Stimulated activated CD4-positive, alpha-beta T cell treated with anti-CD3 and anti-CD28 coated beads, Interleukin-12 subunit alpha, Interleukin-12 subunit beta, amount 100 ng/mL, for 4 hours (primary cell): ENCODE measurements around the gene EFCAB10.
A peak's percentile ranks its signal among the peaks of the same experiment; 100 is the strongest.

ENCODE experiments used
- DNase-seq: peaks from one replicate; pipeline ENCODE4 v3.0.0-alpha.2; 2020

Gene EFCAB10

DNA sequence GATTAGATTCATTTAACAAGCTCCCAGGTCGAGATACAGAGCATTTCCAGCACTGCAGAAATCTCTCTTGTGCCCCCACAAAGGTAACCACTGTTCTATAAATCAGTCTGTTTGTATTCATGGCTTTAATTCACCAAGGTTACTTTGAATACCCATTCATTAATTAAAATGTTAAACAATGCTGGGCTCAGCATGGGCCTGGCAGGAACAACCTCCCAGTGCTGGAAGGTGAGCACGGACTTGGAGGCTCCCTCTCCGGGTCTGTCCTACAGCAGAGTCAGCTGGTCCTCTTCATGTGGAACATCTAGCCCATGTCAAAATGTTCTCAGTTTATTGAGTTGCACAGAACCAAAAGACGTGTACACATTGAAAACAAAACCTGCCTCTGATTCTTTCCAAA is 15.6 kb upstream of the EFCAB10 start:
- DNase-seq, result no peak

DNA sequence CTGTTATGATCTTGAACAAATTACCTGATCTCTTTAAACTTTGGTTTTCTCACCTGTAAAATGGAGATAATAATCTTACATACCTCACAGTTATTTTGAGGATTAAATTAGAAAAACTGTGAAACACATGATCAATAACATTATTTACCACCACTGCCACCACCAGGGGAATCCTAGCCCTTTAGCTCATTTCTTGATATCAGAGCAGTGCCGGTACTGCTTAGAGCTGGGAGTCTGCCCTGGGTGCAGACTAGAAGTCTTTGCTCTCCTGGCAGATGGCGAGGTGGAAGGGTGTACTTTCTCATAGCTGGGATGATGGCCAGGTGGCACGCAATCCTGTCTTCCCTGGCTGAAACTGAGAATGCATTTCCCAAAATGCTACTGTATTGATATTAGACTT is 12.7 kb upstream of the EFCAB10 start:
- DNase-seq, result no peak

DNA sequence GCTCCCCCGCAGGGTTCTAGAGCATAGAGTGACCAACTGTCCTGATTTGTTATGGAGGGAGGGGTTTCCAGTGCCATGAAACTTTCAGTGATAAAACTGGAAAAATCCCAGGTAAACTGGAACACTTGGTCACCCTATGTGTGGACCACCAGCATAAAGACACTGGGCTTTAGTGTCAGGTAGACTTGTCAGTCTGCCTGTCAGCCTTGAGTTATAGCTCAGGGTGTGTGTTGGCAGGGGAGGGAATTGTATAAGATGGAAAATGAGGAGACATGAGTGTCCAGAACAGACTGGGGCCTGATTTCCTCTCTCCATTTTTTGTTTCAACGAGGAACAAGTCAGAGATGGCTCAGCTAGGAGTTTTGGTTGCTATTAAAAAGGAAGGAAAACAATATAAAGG is 10.2 kb upstream of the EFCAB10 start:
- DNase-seq, result no peak

- DNase-seq, result no peak
These were observed 9.5 kb upstream of the EFCAB10 start for GRCh38 chr7:105590793-105591192.

DNA sequence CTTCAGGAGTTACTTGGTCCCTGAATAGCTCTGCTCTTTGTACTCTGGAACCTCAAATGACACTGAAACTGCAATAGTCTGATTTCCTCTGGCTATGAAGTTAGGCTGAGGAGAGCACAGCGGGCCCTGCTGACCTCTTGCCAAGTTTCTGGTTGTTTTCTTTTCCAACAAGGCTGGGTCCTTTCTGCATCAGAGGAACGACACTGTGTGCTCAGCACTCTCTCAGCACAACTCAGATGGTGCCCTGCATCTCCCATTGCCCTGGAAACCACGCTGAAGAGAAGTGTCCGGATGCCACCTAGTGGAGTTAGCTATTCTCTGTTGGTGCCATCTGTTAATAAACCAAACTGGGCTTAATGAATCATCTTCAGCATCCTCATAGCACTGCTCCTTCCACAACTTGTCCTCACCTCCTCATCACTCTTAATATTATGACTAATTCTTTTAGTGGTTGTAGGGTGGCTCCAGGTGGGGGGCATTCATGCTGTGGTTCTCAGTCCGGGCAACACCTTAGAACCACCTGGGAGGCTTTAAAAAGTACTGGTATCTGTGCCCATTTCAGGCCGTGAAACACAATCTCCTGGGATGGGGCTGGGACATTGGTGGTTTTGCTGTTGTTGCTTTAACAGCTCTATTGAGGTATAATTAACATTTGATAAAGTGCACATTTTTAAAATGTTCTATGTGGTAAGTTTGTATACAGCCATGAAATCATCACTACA is 8.2 kb upstream of the EFCAB10 start:
- peak; percentile 22 for DNase-seq

DNA sequence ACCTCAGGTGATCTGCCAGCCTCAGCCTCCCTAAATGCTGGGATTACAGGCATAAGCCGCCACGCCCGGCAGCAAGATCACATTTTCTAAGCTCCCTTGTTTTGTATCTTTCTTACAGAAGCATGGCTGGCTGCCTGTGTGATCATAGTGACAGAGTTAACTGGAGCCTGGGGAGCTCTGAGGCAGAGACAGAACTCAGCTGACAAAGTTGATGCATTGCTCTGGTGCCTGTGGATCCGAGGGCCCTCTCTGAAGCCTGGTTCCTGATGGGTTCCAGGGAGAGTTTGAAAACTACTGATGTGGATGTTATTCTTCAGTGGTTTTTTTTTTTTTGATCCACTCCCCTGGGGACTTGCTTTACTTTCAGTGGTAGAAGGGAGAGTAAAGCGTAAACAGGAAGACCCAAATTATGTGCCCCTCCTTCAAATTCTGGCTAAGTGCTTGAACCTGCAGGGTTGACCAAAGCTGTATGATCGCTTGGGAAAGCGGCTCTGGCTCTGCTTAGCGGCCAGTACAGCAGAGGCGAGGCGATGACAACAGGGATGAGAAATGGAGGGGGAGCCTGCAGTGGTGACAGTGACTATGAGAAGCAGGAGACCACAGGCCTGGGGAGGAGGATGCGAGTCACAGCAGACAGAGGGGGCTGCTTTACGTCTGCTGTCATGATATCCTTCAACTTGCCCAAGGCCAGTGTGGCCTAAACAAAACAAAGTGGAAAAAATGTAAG is 6.8 kb upstream of the EFCAB10 start:
- no peak for DNase-seq

- DNase-seq, result no peak
These were observed 4.7 kb upstream of the EFCAB10 start for GRCh38 chr7:105585850-105586500.

DNA sequence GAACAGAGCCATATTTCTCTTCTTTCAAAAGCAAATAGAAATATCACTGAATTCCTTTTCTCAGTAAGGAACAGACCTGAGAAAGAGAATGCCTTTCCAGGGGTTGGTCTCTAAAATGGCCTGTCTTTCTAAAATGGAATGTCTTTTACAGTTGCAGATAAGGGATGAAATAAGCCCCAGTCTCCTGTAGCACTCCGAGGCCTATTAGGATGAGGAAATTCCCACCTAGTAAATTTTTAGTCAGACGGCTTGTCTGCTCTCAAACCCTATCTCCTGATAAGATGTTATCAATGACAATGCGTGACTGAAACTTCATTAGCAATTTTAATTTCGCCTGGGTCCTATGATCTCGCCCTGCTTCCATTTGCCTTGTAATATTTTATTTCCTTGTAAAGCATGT is 2.9 kb upstream of the EFCAB10 start:
- DNase-seq, result no peak

DNA sequence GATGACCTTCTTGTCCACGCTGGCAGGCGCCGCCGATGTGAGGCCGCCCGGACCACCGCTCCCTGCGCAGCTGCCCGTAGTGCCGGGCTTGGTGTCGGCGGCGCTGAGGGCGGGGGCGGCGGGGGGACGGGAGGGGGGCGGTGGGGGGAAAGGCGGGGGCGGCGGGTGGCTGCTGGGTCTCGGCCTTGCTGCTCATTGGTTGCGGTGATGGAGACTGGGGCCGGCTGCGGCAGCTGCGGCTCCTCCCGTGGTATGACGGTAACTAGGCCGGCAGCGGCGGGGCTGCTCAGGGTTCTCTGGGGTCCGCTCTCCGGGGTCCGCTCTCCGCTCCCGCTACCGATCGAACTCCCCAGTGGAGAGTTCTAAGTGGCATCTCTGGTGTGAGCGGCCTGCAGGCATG is 1.8 kb upstream of the EFCAB10 start:
- no peak for DNase-seq

GRCh38 chr7:105580022-105580740 is 1.1 kb downstream of the EFCAB10 start:
- no peak for DNase-seq

GRCh38 chr7:105578496-105578895 is 2.8 kb downstream of the EFCAB10 start:
- DNase-seq, result no peak

DNA sequence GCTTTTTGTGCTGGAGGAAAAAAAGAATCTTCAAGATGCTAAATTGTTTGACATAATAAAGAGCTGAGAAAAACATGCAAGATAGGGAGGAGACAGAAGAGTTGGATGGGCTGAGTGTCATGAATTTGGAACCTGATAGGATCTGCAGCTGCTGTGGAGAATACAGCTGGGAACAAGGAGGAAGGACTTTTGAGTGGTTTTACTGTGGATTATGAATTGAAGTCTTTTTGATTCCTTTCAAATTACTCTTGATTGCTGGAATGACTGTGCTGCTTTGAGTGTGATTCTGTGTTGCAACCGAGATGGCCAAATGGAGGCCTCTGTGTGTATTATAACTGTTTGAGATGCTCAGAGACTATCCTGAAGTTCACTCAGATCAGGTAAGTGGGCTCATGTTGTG is 4.0 kb downstream of the EFCAB10 start:
- no peak for DNase-seq

GRCh38 chr7:105571891-105572290 is 9.4 kb downstream of the EFCAB10 start:
- no peak for DNase-seq

- no peak for DNase-seq
These were observed 13.5 kb downstream of the EFCAB10 start for GRCh38 chr7:105567821-105568220.

GRCh38 chr7:105567024-105567423 is 14.3 kb downstream of the EFCAB10 start:
- DNase-seq, result no peak

DNA sequence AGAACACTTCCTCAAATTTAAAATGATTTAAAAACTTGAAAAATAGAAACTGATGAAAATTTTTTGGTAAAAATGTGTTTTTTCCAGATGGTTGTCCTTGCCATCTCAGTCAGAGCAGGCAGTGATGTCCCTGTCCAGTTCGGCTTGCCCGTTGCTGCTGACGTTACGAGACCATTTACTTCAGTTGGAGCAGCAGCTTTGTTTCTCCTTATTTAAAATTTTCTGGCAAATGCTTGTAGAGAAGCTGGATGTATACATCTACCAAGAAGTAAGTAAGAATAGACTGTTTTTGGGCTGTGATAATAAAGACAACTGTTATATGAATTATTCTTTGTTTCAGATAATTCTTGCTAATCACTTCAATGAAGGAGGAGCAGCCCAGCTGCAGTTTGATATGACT is 16.1 kb downstream of the EFCAB10 start:
- no peak for DNase-seq

- DNase-seq, result no peak
These were observed 21.4 kb downstream of the EFCAB10 start for GRCh38 chr7:105559926-105560325.

GRCh38 chr7:105538339-105538738 is 43.0 kb downstream of the EFCAB10 start:
- DNase-seq, result no peak

DNA sequence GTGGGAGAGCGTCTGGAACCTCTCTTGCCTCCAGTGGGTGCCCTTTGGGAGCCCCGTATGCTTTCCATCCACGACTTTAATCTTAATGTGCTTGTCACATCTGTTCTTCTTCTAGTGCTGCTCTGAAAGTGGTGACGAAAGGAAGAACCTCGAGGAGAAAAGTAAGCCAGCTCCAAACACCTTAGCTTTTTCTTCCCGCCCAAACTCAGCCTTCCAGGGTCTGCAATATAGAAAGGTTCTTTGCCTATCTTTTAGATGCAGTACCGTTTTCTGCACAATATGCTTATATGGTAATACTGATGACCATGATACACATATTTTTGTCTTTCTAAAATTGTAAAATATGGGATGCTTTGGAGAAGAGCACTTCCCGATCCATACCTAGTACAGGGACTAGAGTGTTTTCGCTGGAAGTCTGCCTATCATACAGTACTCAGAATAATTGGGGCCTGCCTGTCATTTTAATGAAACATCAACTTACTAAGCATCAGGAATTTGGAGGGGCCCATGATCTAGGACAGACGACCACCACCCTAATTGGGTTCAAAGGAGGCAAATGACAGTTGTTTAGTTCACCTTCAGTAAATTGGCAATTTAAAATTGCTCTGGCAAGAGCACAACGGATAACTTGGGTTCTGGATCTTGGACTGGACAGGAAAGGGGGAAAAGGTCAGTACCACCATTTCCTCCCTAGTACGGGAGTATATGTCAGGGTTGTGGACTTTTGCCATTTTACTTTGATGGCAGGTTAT is 48.4 kb downstream of the EFCAB10 start:
- no peak for DNase-seq

- DNase-seq, result peak; percentile 85
These were observed 49.3 kb downstream of the EFCAB10 start, which contains the start of gene RINT1 for GRCh38 chr7:105531792-105532671. Gene RINT1, plus strand, starts transcription at chr7:105532201. Its CDS starts 115 bp downstream, at chr7:105532316.

DNA sequence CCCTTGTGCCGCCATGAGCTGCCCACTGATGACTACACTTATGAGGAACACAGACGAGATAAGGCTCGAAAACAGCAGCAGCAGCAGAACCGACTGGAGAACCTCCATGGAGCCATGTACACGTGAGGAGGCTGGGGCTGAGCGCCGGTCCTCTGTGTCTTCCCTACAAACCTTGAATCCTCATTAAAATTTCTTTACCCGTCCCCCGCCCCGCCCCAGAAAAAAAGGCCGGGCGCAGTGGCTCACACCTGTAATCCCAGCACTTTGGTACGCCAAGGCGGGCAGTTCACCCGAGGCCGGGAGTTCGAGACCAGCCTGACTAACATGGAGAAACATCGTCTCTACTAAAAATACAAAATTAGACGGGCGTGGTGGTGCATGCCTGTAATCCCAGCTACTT is 50.7 kb downstream of the EFCAB10 start:
- no peak for DNase-seq

GRCh38 chr7:105530126-105530525 is 51.2 kb downstream of the EFCAB10 start:
- DNase-seq, result no peak
